Heart left ventricle (tissue), 16 donors: Measurements from ENCODE around the gene KCNJ5. TPM values are rescaled to one million over a fixed set of nuclear protein-coding genes. Genes with fewer than 3 reads are reported as not detected.

Experiments used
- ATAC-seq, 4 donors: fragments of 200-7000 bp; cut with Tn5 transposase; one replicate each; pipeline ENCODE4 v1.9.1; 2020 to 2022; ENCODE audit warnings: moderate library complexity in 4 of 4, mild to moderate bottlenecking in 3 of 4, moderate number of reproducible peaks in 1 of 4
- DNase-seq, 5 donors: peaks; one replicate each; pipeline ENCODE4 v3.0.0-alpha.2; 2020
- H3K27ac ChIP-seq, 12 donors: fragments of 200-600 bp; sonication (generic) in 4 of 12; one replicate each; pipeline versions ENCODE4 v1.5.0 to v1.8.0; 2016 to 2022; ENCODE audit warnings: mild to moderate bottlenecking in 2 of 12
- H3K27me3 ChIP-seq, 9 donors: fragments of 200-600 bp; sonication (generic) in 2 of 9; one replicate each; pipeline versions ENCODE4 v1.5.1 to v1.8.0; 2016 to 2022; ENCODE audit warnings: mild to moderate bottlenecking in 3 of 9
- H3K36me3 ChIP-seq, 9 donors: fragments of 200-600 bp; sonication (generic) in 2 of 9; one replicate each; pipeline versions ENCODE4 v1.5.0 to v1.8.0; 2018 to 2022; ENCODE audit warnings: mild to moderate bottlenecking in 2 of 9
- H3K4me1 ChIP-seq, 12 donors: fragments of 200-600 bp; sonication (generic) in 4 of 12; one replicate each; pipeline versions ENCODE4 v1.5.0 to v1.8.0; 2016 to 2022; ENCODE audit warnings: mild to moderate bottlenecking in 3 of 12
- H3K4me3 ChIP-seq, 12 donors: fragments of 200-600 bp; sonication (generic) in 4 of 12; one replicate each; pipeline versions ENCODE4 v1.5.0 to v1.8.0; 2017 to 2022; ENCODE audit warnings: mild to moderate bottlenecking in 9 of 12, moderate library complexity in 4 of 12
- H3K9me3 ChIP-seq, 12 donors: fragments of 200-600 bp; sonication (generic) in 4 of 12; one replicate each; pipeline versions ENCODE4 v1.5.0 to v1.8.0; 2016 to 2022; ENCODE audit warnings: mild to moderate bottlenecking in 1 of 12
- POLR2A ChIP-seq, 2 donors: fragments of 450-650 bp; IDR thresholded peaks; one replicate each; pipeline ENCODE4 v1.6.1; 2017; ENCODE audit warnings: antibody characterized with exemption in 2 of 2, mild to moderate bottlenecking in 2 of 2, moderate library complexity in 2 of 2
- WGBS, 4 donors: extraction: QIAGEN DNeasy Blood & Tissue Kit in 2 of 4; methylation state at CpG; one replicate each; pipeline versions ENCODE4 v1.1.5 to v1.1.7; 2013 to 2018; 5-methylcytosine and 5-hydroxymethylcytosine counted together
- intact Hi-C, 10 donors: fragments of 100-400 bp; cut with DNase I; formaldehyde crosslinking; loops; one replicate each; pipeline versions ENCODE4 v1.11.1 to v1.14.2; 2022
- polyA plus RNA-seq, 2 donors: library from polyadenylated mRNA; stranded (reverse); fragments of 200-250 nt; gene quantifications; one replicate each; pipeline ENCODE4 v1.2.3, GENCODE V29; 2013
- total RNA-seq, 9 donors: library from RNA; depleted of rRNA in 2 of 9; stranded (reverse); fragments of >200 nt in 2 of 9; fragmentation: NEBNext Ultra II Directional in 3 of 9; extraction: Animal tissue kit (Norgen Biotek cat#: 25700) in 3 of 9; gene quantifications; one replicate each; pipeline versions ENCODE4 v1.1.0 to v1.2.4, GENCODE V29; 2016 to 2023
- TF ChIP-seq, protein P1 (sequence below), 12 donors: fragments of 200-600 bp; sonication (generic) in 4 of 12; IDR thresholded peaks; one replicate each; pipeline versions ENCODE4 v1.5.0 to v1.8.0; 2018 to 2022; ENCODE audit warnings: antibody characterized with exemption in 12 of 12, mild to moderate bottlenecking in 5 of 12
- donor health status: ischemic (EF 13 %, LVEDD 7.1; RV severe dilation, severe dysfunction).
- donor health status: healthy with polysubstance abuse.
- donor health status: DM: no; HTN: yes; CAD: no.
- donor health status: DM: no; HTN: no; CAD: no.
- donor health status: ischemic (EF 25% LVEDD 6.9; RV normal size, moderate dysfunction).
- donor health status: ischemic (EF 25% LVEDD 5.7; RV mildly dilated, moderate dysfunction).
- donor health status: healthy.
- donor health status: DM: yes; HTN: yes; CAD: no.
- donor health status: ischemic (EF 35%, LVEDD 5.7; RV mildly dilated, moderate dysfunction).
- donor health status: nonischemic (EF 11% LVEDD 7.7; RV severe dilation, severe dysfunction).
- donor health status: DM: yes; HTN: yes; CAD: no.
- donor health status: PGD.
- donor health status: ischemic (EF 29% LVEDD 5.4; RV normal size, mild dysfunction).
- donor health status: nonischemic (EF 23%, LVEDD 6.1; RV moderate dilation, normal function).

Gene KCNJ5
- total and polyA plus RNA-seq, 11 donors = 1.4 to 29.4 (median 6.0) TPM

DNA sequence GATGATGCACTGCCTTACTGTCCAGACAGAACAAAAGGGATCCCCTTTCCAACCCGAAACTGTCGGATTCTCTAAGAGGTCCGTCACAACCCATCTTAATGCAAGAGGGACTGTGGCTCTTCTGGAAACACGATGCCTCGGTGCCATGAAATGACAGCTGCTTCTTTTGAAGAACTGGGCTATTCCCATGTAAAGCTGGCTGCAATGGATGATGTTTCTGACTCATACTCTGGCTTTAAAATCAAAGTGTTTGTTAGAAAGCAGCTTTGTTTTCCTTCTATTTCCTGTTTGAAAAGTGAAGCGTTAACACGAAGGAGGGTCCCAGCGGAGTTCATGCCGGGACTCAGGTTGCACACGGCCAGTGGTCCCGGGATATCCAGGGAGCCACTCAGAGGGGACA, 48.4 kb downstream of the KCNJ5 start:
- intact Hi-C loops = no loop called here
- H3K27ac ChIP-seq = no peak overlapping the region
- ATAC-seq (no peak), DNase-seq (no peak)
- H3K36me3 ChIP-seq = no peaks in the 10 kb centered on the region
- TF ChIP-seq, protein P1, sequence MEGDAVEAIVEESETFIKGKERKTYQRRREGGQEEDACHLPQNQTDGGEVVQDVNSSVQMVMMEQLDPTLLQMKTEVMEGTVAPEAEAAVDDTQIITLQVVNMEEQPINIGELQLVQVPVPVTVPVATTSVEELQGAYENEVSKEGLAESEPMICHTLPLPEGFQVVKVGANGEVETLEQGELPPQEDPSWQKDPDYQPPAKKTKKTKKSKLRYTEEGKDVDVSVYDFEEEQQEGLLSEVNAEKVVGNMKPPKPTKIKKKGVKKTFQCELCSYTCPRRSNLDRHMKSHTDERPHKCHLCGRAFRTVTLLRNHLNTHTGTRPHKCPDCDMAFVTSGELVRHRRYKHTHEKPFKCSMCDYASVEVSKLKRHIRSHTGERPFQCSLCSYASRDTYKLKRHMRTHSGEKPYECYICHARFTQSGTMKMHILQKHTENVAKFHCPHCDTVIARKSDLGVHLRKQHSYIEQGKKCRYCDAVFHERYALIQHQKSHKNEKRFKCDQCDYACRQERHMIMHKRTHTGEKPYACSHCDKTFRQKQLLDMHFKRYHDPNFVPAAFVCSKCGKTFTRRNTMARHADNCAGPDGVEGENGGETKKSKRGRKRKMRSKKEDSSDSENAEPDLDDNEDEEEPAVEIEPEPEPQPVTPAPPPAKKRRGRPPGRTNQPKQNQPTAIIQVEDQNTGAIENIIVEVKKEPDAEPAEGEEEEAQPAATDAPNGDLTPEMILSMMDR (IDR thresholded peaks at IDR 0.05) = no peak
- TF ChIP-seq POLR2A (IDR thresholded peaks at IDR 0.05) = no peak
- H3K4me3 ChIP-seq = no peak overlapping the region
- H3K4me1 ChIP-seq = no peaks in the 10 kb centered on the region
- 63 to 68% (median 66%) methylated on average over 11 of the region's 11 CpGs for WGBS, 4 donors
- peaks cover 0 to 5% (median 0%) of the 10 kb centered on the region in 9 donors for H3K27me3 ChIP-seq
- H3K9me3 ChIP-seq = no peaks in the 10 kb centered on the region

- DNase-seq (no peak), ATAC-seq (no peak)
- Histone ChIP-seq H3K9me3 (no peaks in the 10 kb centered on the region), H3K27me3 (peaks cover 0 to 5% (median 0%) of the 10 kb centered on the region in 9 donors), H3K36me3 (no peaks in the 10 kb centered on the region), H3K27ac (no peak overlapping the region), H3K4me3 (no peak overlapping the region), H3K4me1 (no peaks in the 10 kb centered on the region)
- 85 to 90% (median 86%) methylated on average over 5 of the region's 5 CpGs for WGBS, 4 donors
- intact Hi-C loops = no loop called here
- TF ChIP-seq, protein P1 (IDR thresholded peaks at IDR 0.05) = no peak
Measured at GRCh38 chr11:128940156-128940555, 49.0 kb downstream of the KCNJ5 start.

DNA sequence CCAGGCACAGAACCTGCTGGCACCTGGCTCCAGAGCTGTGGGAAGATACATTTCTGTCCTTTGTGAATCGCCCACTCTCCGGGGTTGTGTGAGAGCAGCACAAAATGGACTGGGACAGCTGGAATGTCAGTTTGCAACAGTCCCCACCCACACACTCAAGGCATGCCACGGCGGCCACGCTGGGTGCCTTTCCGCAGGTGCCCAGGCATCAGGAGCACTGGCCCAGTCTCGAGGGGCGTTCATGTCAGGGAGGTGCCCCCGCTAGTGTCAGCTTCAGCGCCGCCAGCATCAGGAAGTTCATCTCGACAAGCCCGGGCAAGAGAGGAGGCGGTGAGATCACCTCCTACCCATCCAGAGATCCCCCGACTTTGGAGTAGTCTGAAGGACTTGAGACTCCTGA, 49.4 kb downstream of the KCNJ5 start:
- 75 to 87% (median 86%) methylated on average over 15 of the region's 15 CpGs for WGBS, 4 donors

GRCh38 chr11:128941110-128941509, 50.0 kb downstream of the KCNJ5 start:
- 62 to 75% (median 68%) methylated on average over 8 of the region's 8 CpGs for WGBS, 4 donors
- TF ChIP-seq, protein P1 (IDR thresholded peaks at IDR 0.05) = no peak
- no peak for TF ChIP-seq POLR2A (IDR thresholded peaks at IDR 0.05)
- DNase-seq (no peak), ATAC-seq (no peak)
- H3K36me3 ChIP-seq = no peaks in the 10 kb centered on the region
- H3K9me3 ChIP-seq = no peaks in the 10 kb centered on the region
- H3K27ac ChIP-seq = no peak overlapping the region
- H3K4me1 ChIP-seq = no peaks in the 10 kb centered on the region
- intact Hi-C loops = no loop called here
- H3K27me3 ChIP-seq = peaks cover 0 to 5% (median 0%) of the 10 kb centered on the region in 9 donors
- H3K4me3 ChIP-seq = no peak overlapping the region

More for the DNA sequence above, 49.4 kb downstream of the KCNJ5 start:
- Histone ChIP-seq H3K27me3 (peaks cover 0 to 5% (median 0%) of the 10 kb centered on the region in 9 donors), H3K4me3 (no peak overlapping the region), H3K27ac (no peak overlapping the region), H3K9me3 (no peaks in the 10 kb centered on the region), H3K36me3 (no peaks in the 10 kb centered on the region), H3K4me1 (no peaks in the 10 kb centered on the region)
- DNase-seq = no peak
- no peak for ATAC-seq
- TF ChIP-seq POLR2A (IDR thresholded peaks at IDR 0.05) = no peak
- TF ChIP-seq, protein P1 (IDR thresholded peaks at IDR 0.05) = no peak
- intact Hi-C loops = no loop called here
